Measurements from ENCODE around the gene SLC1A3.

Gene SLC1A3

GRCh38 chr5:36689225-36689624 is 82.8 kb downstream of the SLC1A3 start:
- no peak for TF ChIP-seq NFRKB (IDR thresholded peaks at IDR 0.05)
- no peak for TF ChIP-seq TARDBP (IDR thresholded peaks at IDR 0.05)
- TF ChIP-seq SP1 (IDR thresholded peaks at IDR 0.05), result no peak
- TF ChIP-seq SUZ12 (IDR thresholded peaks at IDR 0.05), result no peak
- no peak for TF ChIP-seq LEF1 (IDR thresholded peaks at IDR 0.05; ENCODE audit: borderline replicate concordance)
- ChIA-PET POLR2A (interaction anchor here (1.4 to 1.9 kb wide), 2 partner anchors 28 to 84 kb away, joined by 6 read pairs; no protein-coding TSS in a partner anchor), CTCF (interaction anchor here (0.6 kb wide), 1 partner anchor 220 kb away, joined by 3 read pairs; no protein-coding TSS in a partner anchor)
- no peak for DNase-seq (ENCODE audit: extremely low spot score)

- CTCF ChIA-PET, result interaction anchor here (0.5 to 2.0 kb wide), 21 partner anchors 9 to 407 kb away, joined by 3 to 7 read pairs (median 3); no protein-coding TSS in a partner anchor
- DNase-seq (ENCODE audit: extremely low spot score), result peak; percentile 84
- POLR2A ChIA-PET, result interaction anchor here (0.6 to 2.1 kb wide), 14 partner anchors 9 to 273 kb away, joined by 3 to 14 read pairs (median 4); partner anchors contain the start of gene SLC1A3
- TF ChIP-seq L3MBTL2 (conservative IDR thresholded peaks at IDR 0.05) (peak; percentile 35), ARNT (IDR thresholded peaks at IDR 0.05) (no peak), BHLHE40 (IDR thresholded peaks at IDR 0.05; ENCODE audit: borderline replicate concordance) (no peak), PKNOX1 (IDR thresholded peaks at IDR 0.05) (peak; percentile 49; the same call in 1 of the 2 replicates), ELF4 (IDR thresholded peaks at IDR 0.05) (no peak)
These were observed 83.9 kb downstream of the SLC1A3 start for GRCh38 chr5:36690041-36690961.

GRCh38 chr5:36691226-36691625 is 84.8 kb downstream of the SLC1A3 start:
- no peak for DNase-seq (ENCODE audit: extremely low spot score)
- ChIA-PET POLR2A (interaction anchor here (2.1 kb wide), 1 partner anchor 84 kb away, joined by 14 read pairs; the partner anchor contains the start of gene SLC1A3), CTCF (interaction anchor here (0.6 to 2.1 kb wide), 10 partner anchors 40 to 287 kb away, joined by 3 to 7 read pairs (median 4); no protein-coding TSS in a partner anchor)
- TF ChIP-seq FOXK2 (IDR thresholded peaks at IDR 0.05) (no peak), ARNT (IDR thresholded peaks at IDR 0.05) (no peak), ELF4 (IDR thresholded peaks at IDR 0.05) (no peak), L3MBTL2 (conservative IDR thresholded peaks at IDR 0.05) (no peak), FOXM1 (IDR thresholded peaks at IDR 0.05; ENCODE audit: borderline replicate concordance) (no peak), CTBP1 (IDR thresholded peaks at IDR 0.05; ENCODE audit: borderline replicate concordance) (no peak), LEF1 (IDR thresholded peaks at IDR 0.05; ENCODE audit: borderline replicate concordance) (no peak), SP1 (IDR thresholded peaks at IDR 0.05) (no peak), ZNF384 (IDR thresholded peaks at IDR 0.05) (no peak), TARDBP (IDR thresholded peaks at IDR 0.05) (no peak), HDGF (IDR thresholded peaks at IDR 0.05; ENCODE audit: borderline replicate concordance) (no peak), NFRKB (IDR thresholded peaks at IDR 0.05) (no peak), SUZ12 (IDR thresholded peaks at IDR 0.05) (no peak), FOXA1 (IDR thresholded peaks at IDR 0.05) (no peak), PKNOX1 (IDR thresholded peaks at IDR 0.05) (no peak), BHLHE40 (IDR thresholded peaks at IDR 0.05; ENCODE audit: borderline replicate concordance) (no peak)

- CTCF ChIA-PET, result interaction anchor here (0.5 to 2.1 kb wide), 5 partner anchors 9 to 277 kb away, joined by 3 to 13 read pairs (median 5); no protein-coding TSS in a partner anchor
- POLR2A ChIA-PET, result interaction anchor here (2.1 kb wide), 1 partner anchor 85 kb away, joined by 14 read pairs; the partner anchor contains the start of gene SLC1A3
- no peak for DNase-seq (ENCODE audit: extremely low spot score)
These were observed 85.4 kb downstream of the SLC1A3 start for GRCh38 chr5:36691696-36692371.

GRCh38 chr5:36692791-36693763 is 86.7 kb downstream of the SLC1A3 start:
- ChIA-PET POLR2A (no interaction called here), CTCF (interaction anchor here (0.6 to 2.1 kb wide), 6 partner anchors 8 to 278 kb away, joined by 3 to 13 read pairs (median 4); no protein-coding TSS in a partner anchor)
- peak; percentile 74 for DNase-seq (ENCODE audit: extremely low spot score)
- TF ChIP-seq NFRKB (IDR thresholded peaks at IDR 0.05) (no peak), FOXK2 (IDR thresholded peaks at IDR 0.05) (no peak), ARNT (IDR thresholded peaks at IDR 0.05) (no peak), PKNOX1 (IDR thresholded peaks at IDR 0.05) (no peak), BHLHE40 (IDR thresholded peaks at IDR 0.05; ENCODE audit: borderline replicate concordance) (no peak), HDGF (IDR thresholded peaks at IDR 0.05; ENCODE audit: borderline replicate concordance) (no peak), FOXA1 (IDR thresholded peaks at IDR 0.05) (no peak)

More at GRCh38 chr5:36691696-36692371, 85.4 kb downstream of the SLC1A3 start:
- no peak for TF ChIP-seq BHLHE40 (IDR thresholded peaks at IDR 0.05; ENCODE audit: borderline replicate concordance)
- TF ChIP-seq ELF4 (IDR thresholded peaks at IDR 0.05), result no peak
